ENCODE data around the gene SLC38A10. TPM values are rescaled to one million over a fixed set of nuclear protein-coding genes. Genes with fewer than 3 reads are reported as not detected.
"Not testable (repeated sequence)": the region's sequence is repeated elsewhere in the genome, so short reads cannot be mapped to it uniquely, and the experiment has no call there.

SLC38A10 gene
- total RNA-seq, 1 donor from 2014 or later: 97.1 TPM

- CTCF ChIA-PET: no interaction called here
- H3K36me3 Mint-ChIP-seq (ENCODE audit: low read depth): peaks cover 34% of the 10 kb centered on the region
- no peak overlapping the region for H3K27ac Mint-ChIP-seq
- peaks cover 32% of the 10 kb centered on the region for H3K4me1 Mint-ChIP-seq
- no peak overlapping the region for H3K4me3 Mint-ChIP-seq
- no peak for DNase-seq
- POLR2A ChIA-PET: interaction anchor here (2.9 kb wide), 1 partner anchor 8 kb away, joined by 52 read pairs; the partner anchor contains the start of genes NDUFAF8 and TEPSIN
- no peaks in the 10 kb centered on the region for H3K9me3 Mint-ChIP-seq
- TF ChIP-seq, protein P1, sequence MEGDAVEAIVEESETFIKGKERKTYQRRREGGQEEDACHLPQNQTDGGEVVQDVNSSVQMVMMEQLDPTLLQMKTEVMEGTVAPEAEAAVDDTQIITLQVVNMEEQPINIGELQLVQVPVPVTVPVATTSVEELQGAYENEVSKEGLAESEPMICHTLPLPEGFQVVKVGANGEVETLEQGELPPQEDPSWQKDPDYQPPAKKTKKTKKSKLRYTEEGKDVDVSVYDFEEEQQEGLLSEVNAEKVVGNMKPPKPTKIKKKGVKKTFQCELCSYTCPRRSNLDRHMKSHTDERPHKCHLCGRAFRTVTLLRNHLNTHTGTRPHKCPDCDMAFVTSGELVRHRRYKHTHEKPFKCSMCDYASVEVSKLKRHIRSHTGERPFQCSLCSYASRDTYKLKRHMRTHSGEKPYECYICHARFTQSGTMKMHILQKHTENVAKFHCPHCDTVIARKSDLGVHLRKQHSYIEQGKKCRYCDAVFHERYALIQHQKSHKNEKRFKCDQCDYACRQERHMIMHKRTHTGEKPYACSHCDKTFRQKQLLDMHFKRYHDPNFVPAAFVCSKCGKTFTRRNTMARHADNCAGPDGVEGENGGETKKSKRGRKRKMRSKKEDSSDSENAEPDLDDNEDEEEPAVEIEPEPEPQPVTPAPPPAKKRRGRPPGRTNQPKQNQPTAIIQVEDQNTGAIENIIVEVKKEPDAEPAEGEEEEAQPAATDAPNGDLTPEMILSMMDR (IDR thresholded peaks at IDR 0.05): no peak
- H3K27me3 Mint-ChIP-seq: no peaks in the 10 kb centered on the region
- intact Hi-C loops (cut with micrococcal nuclease): no loop called here
- ATAC-seq (ENCODE audit: low read depth): no peak
These were observed 64.9 kb downstream of the SLC38A10 start for GRCh38 chr17:81230043-81230820.

DNA sequence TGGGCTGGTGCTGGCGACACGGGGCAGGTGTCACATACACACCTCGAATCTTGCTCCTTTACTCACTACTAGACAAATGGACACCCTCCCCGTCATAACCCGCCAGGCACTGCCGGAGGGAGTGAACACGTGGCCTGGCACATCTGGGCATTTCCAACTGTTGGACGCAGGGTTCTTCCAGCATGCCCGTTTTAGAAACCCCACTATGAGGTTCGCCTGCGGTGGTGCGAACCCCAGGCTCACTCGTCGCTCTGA, 65.5 kb downstream of the SLC38A10 start:
- H3K36me3 Mint-ChIP-seq (ENCODE audit: low read depth): peaks cover 27% of the 10 kb centered on the region
- H3K4me1 Mint-ChIP-seq: peaks cover 31% of the 10 kb centered on the region
- intact Hi-C loops (cut with micrococcal nuclease): loop anchor here (10.0 kb wide), 1 partner anchor 75 kb away; no protein-coding TSS in a partner anchor
- TF ChIP-seq, protein P1 (IDR thresholded peaks at IDR 0.05): no peak
- no peak for DNase-seq
- H3K27ac Mint-ChIP-seq: no peak overlapping the region
- ChIA-PET POLR2A (interaction anchor here (2.9 kb wide), 1 partner anchor 9 kb away, joined by 52 read pairs; the partner anchor contains the start of genes NDUFAF8 and TEPSIN), CTCF (no interaction called here)
- no peak for ATAC-seq (ENCODE audit: low read depth)
- H3K4me3 Mint-ChIP-seq: no peak overlapping the region
- H3K27me3 Mint-ChIP-seq: no peaks in the 10 kb centered on the region
- H3K9me3 Mint-ChIP-seq: no peaks in the 10 kb centered on the region

DNA sequence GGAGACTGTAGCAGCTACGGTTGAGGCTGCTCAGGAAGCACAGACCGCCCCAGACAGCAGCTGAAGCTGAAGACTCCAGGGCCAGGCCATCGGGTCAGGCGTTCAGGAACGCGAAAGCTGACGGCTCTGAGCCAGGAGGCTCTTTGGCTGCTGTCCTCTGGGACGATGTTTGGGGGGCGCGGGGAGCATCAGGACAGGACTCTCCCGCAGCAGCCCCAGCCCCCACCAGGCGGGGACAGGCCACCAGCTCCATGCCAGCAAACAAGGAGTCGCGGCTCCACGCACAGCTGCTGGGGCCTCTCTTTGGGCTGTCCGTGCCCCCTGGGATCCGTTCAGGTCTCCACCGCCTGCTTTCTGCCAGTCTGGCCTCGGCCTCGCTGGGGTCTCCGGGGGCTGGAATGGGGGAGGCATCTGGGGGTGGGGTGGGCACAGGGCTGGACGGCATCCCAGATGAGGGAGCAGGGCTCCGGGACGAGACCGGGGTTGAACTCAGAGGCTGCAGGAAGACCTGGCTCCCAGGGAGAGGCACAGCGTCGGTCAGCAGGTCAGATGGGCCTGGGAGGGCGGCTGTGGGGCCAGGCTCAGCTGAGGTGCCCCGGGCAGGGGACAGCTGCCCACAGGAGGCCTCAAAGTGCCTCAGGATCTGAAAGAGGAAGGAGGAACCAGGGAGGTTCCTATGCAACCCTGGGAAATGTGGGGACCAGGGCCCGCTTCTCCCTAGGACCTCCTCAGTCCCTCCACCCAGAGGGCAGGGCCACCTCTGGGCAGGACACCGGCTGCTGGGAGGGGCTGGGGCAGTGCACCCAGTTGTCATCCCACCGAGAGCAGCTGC, 66.1 kb downstream of the SLC38A10 start:
- TF ChIP-seq, protein P1 (IDR thresholded peaks at IDR 0.05): no peak
- Mint-ChIP-seq H3K36me3 (ENCODE audit: low read depth) (peaks cover 24% of the 10 kb centered on the region), H3K27ac (peak overlapping the region; percentile 86), H3K27me3 (no peaks in the 10 kb centered on the region), H3K4me1 (peaks cover 32% of the 10 kb centered on the region), H3K9me3 (no peaks in the 10 kb centered on the region), H3K4me3 (peak overlapping the region; percentile 62)
- CTCF ChIA-PET: interaction anchor here (1.0 to 1.3 kb wide), 2 partner anchors 8 to 10 kb away, joined by 4 read pairs; partner anchors contain the start of genes NDUFAF8 and TEPSIN
- ATAC-seq (ENCODE audit: low read depth) (no peak), DNase-seq (no peak)
- intact Hi-C loops (cut with micrococcal nuclease): loop anchor here (1.0 to 10.0 kb wide), 2 partner anchors 10 to 74 kb away; partner anchors contain the start of genes NDUFAF8 and TEPSIN
- POLR2A ChIA-PET: interaction anchor here (0.9 to 2.9 kb wide), 2 partner anchors 10 to 66 kb away, joined by 3 to 52 read pairs; partner anchors contain the start of genes NDUFAF8, SLC38A10 and TEPSIN

GRCh38 chr17:81228420-81228819, 66.7 kb downstream of the SLC38A10 start:
- POLR2A ChIA-PET: interaction anchor here (0.9 to 2.9 kb wide), 2 partner anchors 10 to 67 kb away, joined by 3 to 52 read pairs; partner anchors contain the start of genes NDUFAF8, SLC38A10 and TEPSIN
- H3K9me3 Mint-ChIP-seq: no peaks in the 10 kb centered on the region
- peak; percentile 88 for ATAC-seq (ENCODE audit: low read depth)
- intact Hi-C loops (cut with micrococcal nuclease): loop anchor here (1.0 to 10.0 kb wide), 2 partner anchors 11 to 74 kb away; partner anchors contain the start of genes NDUFAF8 and TEPSIN
- H3K36me3 Mint-ChIP-seq (ENCODE audit: low read depth): peaks cover 24% of the 10 kb centered on the region
- TF ChIP-seq, protein P1 (IDR thresholded peaks at IDR 0.05): no peak
- peak overlapping the region; percentile 86 for H3K27ac Mint-ChIP-seq
- peak overlapping the region; percentile 62 for H3K4me3 Mint-ChIP-seq
- H3K27me3 Mint-ChIP-seq: no peaks in the 10 kb centered on the region
- CTCF ChIA-PET: interaction anchor here (1.0 to 1.3 kb wide), 2 partner anchors 9 to 11 kb away, joined by 4 read pairs; partner anchors contain the start of genes NDUFAF8 and TEPSIN
- DNase-seq: peak; percentile 41
- peaks cover 38% of the 10 kb centered on the region for H3K4me1 Mint-ChIP-seq

DNA sequence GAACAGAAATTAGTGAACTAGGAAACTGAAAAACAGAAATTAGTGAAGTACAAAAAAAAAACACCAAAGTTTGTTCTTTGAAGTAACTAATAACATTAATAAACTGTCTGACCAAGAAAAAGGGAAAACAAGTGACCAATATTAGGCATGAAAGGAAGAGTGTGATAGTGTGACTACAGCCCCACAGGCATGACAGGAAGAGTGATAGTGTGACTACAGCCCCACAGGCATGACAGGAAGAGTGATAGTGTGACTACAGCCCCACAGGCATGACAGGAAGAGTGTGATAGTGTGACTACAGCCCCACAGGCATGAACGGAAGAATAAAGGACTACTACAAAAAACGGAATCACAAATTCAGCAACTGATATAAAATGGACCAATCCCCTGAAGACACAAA, 67.5 kb downstream of the SLC38A10 start:
- Mint-ChIP-seq H3K4me3 (peak overlapping the region; percentile 62), H3K36me3 (ENCODE audit: low read depth) (peaks cover 21% of the 10 kb centered on the region), H3K27ac (peak overlapping the region; percentile 86), H3K4me1 (peaks cover 42% of the 10 kb centered on the region)
- CTCF ChIA-PET; DNase-seq; POLR2A ChIA-PET; H3K27me3 Mint-ChIP-seq; H3K9me3 Mint-ChIP-seq; ATAC-seq (ENCODE audit: low read depth): not testable (repeated sequence)
- intact Hi-C loops (cut with micrococcal nuclease): loop anchor here (1.0 to 10.0 kb wide), 2 partner anchors 12 to 73 kb away; partner anchors contain the start of genes NDUFAF8 and TEPSIN

All from activated B cell treated with CpG ODN at 0.5 μM for 24 hours (primary cell).